ENCODE data around the gene REPS2. TPM values are rescaled to one million over a fixed set of nuclear protein-coding genes. Genes with fewer than 3 reads are reported as not detected.

Gene REPS2
- polyA plus RNA-seq (ENCODE audit: insufficient read length in 12 of 12): 10 to 100 TPM in 4 of 12 donors, 1 to 10 TPM in 7, not detected in 1; 6.7 to 18.9 (median 9.8) TPM
- long read RNA-seq, donor 1: 0 reads
- long read RNA-seq, donor 2, partial matches to known transcripts: 0 of 1 reads
- long read RNA-seq, donor 2, other reads (novel, unspliced or antisense): 0 of 1 reads
- long read RNA-seq, donor 3: 0 reads
- long read RNA-seq, donor 4: 0 reads
- long read RNA-seq, donor 5, full-length matches to known transcripts: 2 of 2 reads
- long read RNA-seq, donor 5, partial matches to known transcripts: 0 of 2 reads
- long read RNA-seq, donor 5, other reads (novel, unspliced or antisense): 0 of 2 reads
- long read RNA-seq, donor 6: 0 reads
- long read RNA-seq, donor 7: 0 reads
- long read RNA-seq, donor 8: 0 reads
- long read RNA-seq, donor 9: 0 reads
- long read RNA-seq, donor 10, full-length matches to known transcripts: 2 of 2 reads
- long read RNA-seq, donor 10, partial matches to known transcripts: 0 of 2 reads
- long read RNA-seq, donor 10, other reads (novel, unspliced or antisense): 0 of 2 reads
- long read RNA-seq, donor 11: 0 reads

- DNase-seq: peak; percentile 73
These were observed at the start of gene REPS2 for GRCh38 chrX:16946361-16946964. Gene REPS2, plus strand, starts transcription at chrX:16946658. Its CDS starts 204 bp downstream, at chrX:16946862.

GRCh38 chrX:16897445-16897844, 49.0 kb upstream of the REPS2 start:
- no peak for DNase-seq

- DNase-seq: no peak
These were observed 43.0 kb upstream of the REPS2 start for GRCh38 chrX:16903274-16904022.

- no peak for DNase-seq
These were observed 36.1 kb upstream of the REPS2 start for GRCh38 chrX:16910376-16910775.

GRCh38 chrX:16914058-16914457, 32.4 kb upstream of the REPS2 start:
- DNase-seq: no peak

- DNase-seq: no peak
These were observed 29.9 kb upstream of the REPS2 start for GRCh38 chrX:16916561-16916960.

- DNase-seq: no peak
These were observed 29.3 kb upstream of the REPS2 start for GRCh38 chrX:16917120-16917519.

DNA sequence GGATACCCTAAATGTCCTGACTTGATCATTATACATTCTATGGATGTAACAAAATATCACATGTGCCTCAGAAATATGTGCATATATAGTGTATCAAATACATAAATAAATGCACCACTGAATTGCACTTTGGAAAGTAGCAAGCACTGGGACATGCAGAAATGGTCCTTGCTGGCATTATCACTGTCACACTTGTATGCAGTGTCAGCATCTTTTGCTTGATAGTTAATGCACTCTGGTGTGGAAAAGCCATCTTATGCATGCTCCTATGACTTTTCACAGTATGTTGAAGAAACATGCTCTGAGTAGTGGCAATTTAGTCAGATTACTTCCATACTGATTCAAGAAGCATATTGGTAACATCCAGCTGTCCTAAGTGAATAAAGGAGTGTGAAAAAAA, 27.5 kb upstream of the REPS2 start:
- DNase-seq: no peak

DNA sequence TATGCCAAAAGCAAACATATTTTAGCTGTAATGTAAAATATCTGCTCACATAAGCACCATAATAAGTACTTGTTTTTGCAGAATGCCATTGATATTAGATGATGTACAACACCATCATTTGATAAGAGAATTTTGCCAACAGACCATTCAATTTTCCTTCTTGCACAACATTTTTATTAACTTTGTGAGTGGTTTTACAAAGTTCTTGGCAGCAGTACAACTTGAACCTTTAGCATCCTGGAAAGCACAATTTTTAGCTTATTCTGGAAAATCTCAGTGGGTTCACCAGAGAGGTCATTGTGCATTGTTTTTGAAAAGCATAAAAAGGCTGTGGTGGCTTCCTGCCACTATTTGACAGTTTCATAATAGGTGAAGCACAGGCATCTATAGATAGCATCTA, 26.4 kb upstream of the REPS2 start:
- no peak for DNase-seq

DNA sequence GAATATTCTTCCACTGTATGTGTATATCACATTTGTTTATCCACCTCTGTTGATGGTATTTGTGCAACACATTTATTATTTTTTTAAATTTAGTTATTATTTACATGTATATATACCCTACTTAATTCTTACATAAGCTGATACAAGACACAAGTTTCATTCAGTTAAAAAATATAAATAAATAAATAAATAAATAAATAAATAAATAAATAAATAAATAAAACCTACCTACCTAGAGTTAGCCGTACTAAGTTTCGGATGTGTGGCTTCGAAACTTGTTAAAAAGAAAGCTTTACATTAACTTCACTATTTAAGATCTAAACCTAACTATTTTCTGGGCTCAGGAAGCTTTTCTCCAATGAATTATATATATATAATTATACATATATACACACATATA, 23.3 kb upstream of the REPS2 start:
- DNase-seq: no peak

DNA sequence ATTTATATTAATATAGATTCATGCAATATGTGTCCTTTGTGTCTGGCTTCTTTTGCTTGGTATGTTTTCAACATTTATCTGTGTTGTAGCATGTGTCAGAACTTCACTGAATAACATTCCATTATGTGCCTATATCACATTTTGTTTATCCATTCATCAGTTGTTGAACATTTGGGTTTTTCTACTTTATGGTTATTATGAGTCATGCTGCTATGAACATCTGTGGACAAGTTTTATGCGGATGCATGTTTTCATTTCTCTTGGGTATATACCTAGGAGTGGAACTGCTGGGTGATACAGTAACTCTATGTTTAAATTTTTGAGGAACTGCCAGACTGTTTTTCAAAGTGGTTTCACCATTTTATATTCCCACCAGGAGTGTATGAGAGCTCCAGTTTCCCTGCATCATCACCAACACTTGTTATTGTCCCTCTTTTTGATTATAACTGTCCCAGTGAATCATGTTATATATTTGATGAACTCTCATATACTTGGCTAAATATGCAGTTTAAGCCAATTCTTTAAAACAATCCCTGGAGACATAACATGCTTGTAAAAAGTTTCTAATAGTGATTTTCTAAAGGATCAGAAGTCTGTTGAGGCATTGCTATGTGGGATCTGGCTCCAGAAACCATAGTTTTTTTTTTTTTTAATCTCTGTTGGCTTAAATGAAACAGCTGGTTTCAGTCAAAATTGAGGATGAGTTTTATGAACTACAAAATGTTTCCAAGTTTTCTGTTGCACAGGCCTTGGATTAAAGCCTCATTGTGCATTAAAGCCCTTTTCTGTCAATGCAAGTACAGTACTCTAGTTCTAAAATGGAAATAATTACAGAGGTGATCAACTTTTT, 21.6 kb upstream of the REPS2 start:
- DNase-seq: no peak

GRCh38 chrX:16930392-16930791, 16.1 kb upstream of the REPS2 start:
- no peak for DNase-seq

DNA sequence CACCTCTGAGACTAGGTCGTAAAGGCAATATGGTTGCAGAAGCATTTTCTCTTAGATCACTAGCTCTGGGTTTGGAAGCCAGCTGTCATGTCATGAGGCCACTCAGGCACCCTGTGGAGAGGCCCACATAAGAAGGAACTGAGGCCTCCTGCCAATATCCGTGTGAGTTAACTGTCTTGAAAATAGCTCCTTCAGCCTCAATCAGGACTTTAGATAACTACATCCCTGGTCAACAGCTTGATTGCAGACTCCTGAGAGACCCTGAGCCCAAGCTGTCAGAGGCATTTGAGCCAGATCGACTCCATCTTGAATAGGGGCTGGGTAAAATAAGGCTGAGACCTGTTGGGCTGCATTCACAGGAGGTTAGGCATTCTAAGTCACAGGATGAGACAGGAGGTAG, 15.1 kb upstream of the REPS2 start:
- DNase-seq: no peak

- no peak for DNase-seq
These were observed 14.4 kb upstream of the REPS2 start for GRCh38 chrX:16931855-16932575.

DNA sequence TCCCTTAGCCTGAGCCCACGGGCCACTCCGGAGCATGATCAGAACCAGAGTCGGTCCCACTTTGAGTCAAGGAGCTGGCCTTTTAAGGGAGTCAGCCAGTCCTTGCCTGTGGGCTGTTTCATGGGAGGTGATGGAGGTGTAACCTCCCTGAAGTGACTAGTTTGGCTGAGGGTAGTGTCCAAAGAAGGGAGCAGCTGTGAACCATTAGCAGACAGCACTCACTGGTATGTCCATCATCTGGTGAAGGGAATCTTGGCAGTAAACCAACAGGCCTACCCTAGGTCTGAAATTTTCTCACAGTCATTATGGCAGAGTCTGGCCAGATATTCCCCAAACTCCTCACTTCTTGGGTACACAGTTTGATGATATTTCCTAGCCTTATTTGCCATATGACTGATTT, 12.3 kb upstream of the REPS2 start:
- no peak for DNase-seq

- no peak for DNase-seq
These were observed 609 bp downstream of the REPS2 start for GRCh38 chrX:16946971-16947562.

DNA sequence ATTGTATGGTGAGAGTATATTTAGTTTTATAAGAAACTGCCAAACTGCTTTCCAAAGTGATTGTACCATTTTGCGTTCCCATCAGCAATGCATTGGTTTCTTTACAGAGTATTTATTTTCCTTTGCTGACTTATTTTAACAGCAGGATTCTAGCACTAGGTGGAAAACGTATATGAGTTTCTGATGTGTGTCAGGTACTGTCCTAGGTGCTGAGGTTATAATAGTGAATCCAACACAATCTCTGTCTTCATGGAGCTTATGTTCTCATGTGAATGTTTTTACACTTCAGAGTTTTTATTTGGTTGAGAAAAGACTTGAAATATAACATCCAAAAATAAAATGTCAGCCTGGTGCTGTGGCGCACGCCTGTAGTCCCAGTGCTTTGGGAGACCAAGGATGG, 4.0 kb downstream of the REPS2 start:
- no peak for DNase-seq

DNA sequence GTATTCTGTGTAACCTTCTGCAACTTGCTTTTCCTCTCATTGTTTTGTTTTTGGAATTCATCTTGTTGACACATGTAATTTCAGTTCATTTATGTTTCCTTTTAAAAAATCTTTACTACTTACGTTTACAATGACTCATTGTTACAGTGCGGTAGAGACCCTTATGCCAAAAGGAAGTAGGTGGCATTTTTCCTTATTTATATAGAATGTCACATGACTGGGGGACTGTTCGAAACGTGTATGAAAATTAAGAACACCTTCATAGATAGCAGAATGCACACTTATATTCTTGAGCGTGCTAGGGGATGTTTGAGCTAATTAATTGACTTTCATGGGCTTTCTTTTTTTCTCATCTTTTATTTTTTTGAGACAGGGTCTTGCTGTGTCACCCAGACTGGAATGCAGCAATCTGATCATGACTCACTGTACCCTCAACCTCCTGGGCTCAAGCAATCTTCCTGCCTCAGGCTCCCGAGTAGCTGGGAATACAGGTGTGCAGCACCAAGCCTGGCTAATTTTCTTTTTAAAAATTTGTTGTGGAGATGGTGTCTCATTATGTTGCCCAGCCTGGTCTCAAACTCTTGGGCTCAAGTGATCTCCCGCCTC, 7.3 kb downstream of the REPS2 start:
- no peak for DNase-seq

DNA sequence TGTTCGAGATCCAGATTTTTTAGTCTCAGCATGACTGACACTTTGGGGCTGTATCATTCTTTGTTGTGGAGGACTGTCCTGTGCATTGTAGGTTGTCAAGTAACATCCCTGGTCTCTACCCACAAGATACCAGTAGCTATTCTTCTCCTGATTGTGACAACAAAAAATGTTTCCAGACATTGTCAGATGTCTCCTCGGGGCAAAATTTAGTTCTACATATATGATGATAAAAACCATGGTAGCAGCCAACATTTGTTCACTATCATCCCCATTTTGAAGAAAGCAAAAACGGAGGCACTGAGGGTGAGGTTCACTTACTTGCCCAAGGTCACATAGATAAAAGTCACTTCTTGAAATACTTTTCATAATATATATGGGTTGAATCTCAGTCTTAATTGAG, 11.3 kb downstream of the REPS2 start:
- no peak for DNase-seq

GRCh38 chrX:16958356-16958755, 11.9 kb downstream of the REPS2 start:
- no peak for DNase-seq

Data from muscle of arm (tissue), 14 donors.